GM12878 (cell line): ENCODE data around the gene KRTAP10-3. TPM values are rescaled to one million over a fixed set of nuclear protein-coding genes. Genes with fewer than 3 reads are reported as not detected.

Experiments used
- ATAC-seq: fragments of 200-7000 bp; cut with Tn5 transposase; 3 replicates; pipeline ENCODE4 v1.9.1; 2020; ENCODE audit warnings: mild to moderate bottlenecking, moderate library complexity
- BruUV-seq: library from RNA; stranded (reverse); fragments of 400-500 nt; replicated peaks from 2 replicates; lab custom pipeline; 2021; lab: Mats Ljungman, UMichigan
- CTCF ChIA-PET: fragments of 300-600 bp; sonication (Branson Sonifier 250); formaldehyde crosslinking; extraction: SDS; loops from one replicate; lab custom pipeline; 2021; ENCODE audit warnings: inconsistent platforms; lab: Yijun Ruan, JAX
- POLR2A ChIA-PET: fragments of 350-600 bp; formaldehyde crosslinking; extraction: SDS; loops from one replicate; lab custom pipeline; 2021; ENCODE audit warnings: inconsistent platforms; lab: Charles Lee
- RAD21 ChIA-PET: fragments of 300-600 bp; sonication (Branson Sonifier 250); formaldehyde crosslinking; loops from one replicate; lab custom pipeline; 2023; ENCODE audit warnings: antibody characterized with exemption; ENCODE audit not compliant: unreplicated experiment; lab: Charles Lee
- SMC1A ChIA-PET: fragments of 300-600 bp; sonication (Branson Sonifier 250); formaldehyde crosslinking; loops from one replicate; lab custom pipeline; 2023; ENCODE audit not compliant: unreplicated experiment, uncharacterized antibody; lab: Charles Lee
- DNase-seq: peaks from one replicate; pipeline ENCODE4 v3.0.0-alpha.2; 2011; ENCODE audit warnings: low read depth, low spot score
- FAIRE-seq: peaks from 3 replicates; lab custom pipeline; 2011; peaks lifted over from hg19 to GRCh38; lab: Jason Lieb, UNC
- H2AFZ ChIP-seq: 2 replicates; pipeline ENCODE4 v1.6.0; 2011; ENCODE audit warnings: low read depth, low read length, control low read depth; ENCODE audit not compliant: control insufficient read depth
- H3K27ac ChIP-seq: 2 replicates; pipeline ENCODE4 v1.5.1; 2011; ENCODE audit warnings: control low read depth; ENCODE audit not compliant: control insufficient read depth, insufficient read depth
- H3K27me3 ChIP-seq, 2 experiments: replicated peaks in 1 of 2; 2 replicates each; pipeline versions ENCODE4 v1.6.0 to v1.6.1; 2011; ENCODE audit warnings: low read length in 1 of 2; ENCODE audit not compliant: control insufficient read depth in 2 of 2, insufficient read depth in 2 of 2
- H3K36me3 ChIP-seq, 2 experiments: 2 replicates each; pipeline ENCODE4 v1.5.1; 2011; ENCODE audit warnings: low read length in 1 of 2; ENCODE audit not compliant: control insufficient read depth in 2 of 2, insufficient read depth in 2 of 2
- H3K4me1 ChIP-seq: 2 replicates; pipeline ENCODE4 v1.6.1; 2011; ENCODE audit warnings: mild to moderate bottlenecking, low read length, moderate library complexity, mixed read lengths; ENCODE audit not compliant: control insufficient read depth, insufficient read depth
- H3K4me2 ChIP-seq: 2 replicates; pipeline ENCODE4 v1.6.0; 2011; ENCODE audit warnings: control low read depth; ENCODE audit not compliant: control insufficient read depth, insufficient read depth
- H3K4me3 ChIP-seq: fragments of 200-600 bp; sonication (generic); 2 replicates; pipeline ENCODE4 v1.5.1; 2016
- H3K79me2 ChIP-seq: 2 replicates; pipeline ENCODE4 v1.6.0; 2011; ENCODE audit warnings: low read length; ENCODE audit not compliant: control insufficient read depth, insufficient read depth
- H3K9ac ChIP-seq: 2 replicates; pipeline ENCODE4 v1.8.0; 2011; ENCODE audit warnings: low read length, control low read depth, mixed read lengths; ENCODE audit not compliant: control insufficient read depth, insufficient read depth
- H3K9me3 ChIP-seq: replicated peaks from 3 replicates; pipeline ENCODE4 v1.5.1; 2011; ENCODE audit warnings: mild to moderate bottlenecking, low read length; ENCODE audit not compliant: control insufficient read depth, insufficient read depth
- H4K20me1 ChIP-seq: 2 replicates; pipeline ENCODE4 v1.6.0; 2011; ENCODE audit not compliant: control insufficient read depth, insufficient read depth
- ASH2L ChIP-seq: fragments of 300-600, 200-600 bp; sonication (generic); IDR thresholded peaks from 2 replicates; pipeline ENCODE4 v1.6.1; 2017; ENCODE audit warnings: low read depth, mild to moderate bottlenecking, borderline replicate concordance
- BCL11A ChIP-seq: IDR thresholded peaks from 2 replicates; pipeline ENCODE4 v1.6.1; 2011; ENCODE audit warnings: low read depth, low read length
- HSF1 ChIP-seq: fragments of 150-350 bp; IDR thresholded peaks from 2 replicates; pipeline ENCODE4 v1.6.1; 2014; ENCODE audit warnings: mild to moderate bottlenecking, low read depth, low read length
- IRF3 ChIP-seq: fragments of 450-650 bp; IDR thresholded peaks from 2 replicates; pipeline ENCODE4 v1.6.1; 2014; ENCODE audit warnings: mild to moderate bottlenecking
- NRF1 ChIP-seq: conservative IDR thresholded peaks from 2 replicates; pipeline ENCODE4 v1.6.1; 2011; ENCODE audit warnings: mild to moderate bottlenecking, low read depth, low read length, improper control_type of control experiment
- RCOR1 ChIP-seq: conservative IDR thresholded peaks from 2 replicates; pipeline ENCODE4 v1.6.1; 2012; ENCODE audit warnings: low read depth, low read length, improper control_type of control experiment
- TAF1 ChIP-seq: IDR thresholded peaks from 2 replicates; pipeline ENCODE4 v1.6.1; 2011; ENCODE audit warnings: mild to moderate bottlenecking, low read depth, low read length, borderline replicate concordance
- TCF3 ChIP-seq: IDR thresholded peaks from 2 replicates; pipeline ENCODE4 v1.6.1; 2012; ENCODE audit warnings: low read depth, mild to moderate bottlenecking, low read length, borderline replicate concordance; ENCODE audit not compliant: insufficient read depth
- WGBS: methylation state at CpG from one replicate; pipeline ENCODE4 v1.1.6; 2016; ENCODE audit warnings: low lambda C conversion rate; ENCODE audit not compliant: insufficient replicate concordance, insufficient coverage; ENCODE audit errors: missing lambda C conversion rate; 5-methylcytosine and 5-hydroxymethylcytosine counted together
- in situ Hi-C: fragments of 300-500 bp; cut with MboI; formaldehyde crosslinking; loops from 9 replicates; pipeline ENCODE4 v1.14.3; 2018; ENCODE audit warnings: mixed read lengths
- intact Hi-C: fragments of 100-400 bp; cut with micrococcal nuclease; formaldehyde crosslinking; loops from one replicate; pipeline ENCODE4 v1.14.2; 2022; ENCODE audit not compliant: unreplicated experiment
- polyA plus RNA-seq, 11 experiments: library from polyadenylated mRNA; depleted of rRNA in 4 of 11; unstranded in 6 of 11; stranded (reverse) in 5 of 11; fragments of >200 nt; fragmentation: Nextera tagmentation in 4 of 11; fragmentation: Illumina TruSeq in 1 of 11; extraction: Ambion mirVana in 4 of 11; extraction: Trizol in 1 of 11; gene quantifications; 1 replicate in 1 of 11; 2 replicates in 10 of 11; pipeline versions ENCODE4 v1.2.1 to v1.2.3, GENCODE V29; 2011 to 2016; ENCODE audit warnings: inconsistent platforms in 2 of 11, missing spikeins in 2 of 11, low read depth in 1 of 11
- total RNA-seq, 4 experiments: library from RNA; depleted of rRNA in 3 of 4; stranded (reverse); fragments of >200 nt in 3 of 4; fragmentation: Illumina TruSeq in 1 of 4; extraction: Trizol in 1 of 4; gene quantifications; 2 replicates each; pipeline versions ENCODE4 v1.2.1 to v1.2.3, GENCODE V29; 2013 to 2021
- TF ChIP-seq, protein P1 (sequence below): IDR thresholded peaks from 2 replicates; pipeline ENCODE4 v1.6.1; 2012; ENCODE audit warnings: low read depth, low read length, improper control_type of control experiment

Gene KRTAP10-3
- total and polyA plus RNA-seq, 10 of the 15 experiments (the other 5 are each of a cell fraction or from before 2014, with no cell fraction given): not detected

- BruUV-seq: no TSS peak
- Histone ChIP-seq H3K36me3 (no peaks in the 10 kb centered on the region), H3K4me3 (no peak overlapping the region), H4K20me1 (no peaks in the 10 kb centered on the region), H3K79me2 (no peaks in the 10 kb centered on the region), H3K9me3 (no peaks in the 10 kb centered on the region), H3K27me3 (no peaks in the 10 kb centered on the region), H3K4me1 (no peaks in the 10 kb centered on the region), H3K9ac (no peak overlapping the region), H3K27ac (no peak overlapping the region), H2AFZ (no peak overlapping the region), H3K4me2 (no peak overlapping the region)
- ChIA-PET CTCF (no interaction called here), POLR2A (no interaction called here), RAD21 (no interaction called here), SMC1A (no interaction called here)
- TF ChIP-seq NRF1: no peak
- TF ChIP-seq ASH2L: no peak
- no peak for TF ChIP-seq BCL11A
- TF ChIP-seq TCF3: no peak
- TF ChIP-seq TAF1: no peak
- TF ChIP-seq HSF1: no peak
- no peak for TF ChIP-seq RCOR1
- TF ChIP-seq, protein P1, sequence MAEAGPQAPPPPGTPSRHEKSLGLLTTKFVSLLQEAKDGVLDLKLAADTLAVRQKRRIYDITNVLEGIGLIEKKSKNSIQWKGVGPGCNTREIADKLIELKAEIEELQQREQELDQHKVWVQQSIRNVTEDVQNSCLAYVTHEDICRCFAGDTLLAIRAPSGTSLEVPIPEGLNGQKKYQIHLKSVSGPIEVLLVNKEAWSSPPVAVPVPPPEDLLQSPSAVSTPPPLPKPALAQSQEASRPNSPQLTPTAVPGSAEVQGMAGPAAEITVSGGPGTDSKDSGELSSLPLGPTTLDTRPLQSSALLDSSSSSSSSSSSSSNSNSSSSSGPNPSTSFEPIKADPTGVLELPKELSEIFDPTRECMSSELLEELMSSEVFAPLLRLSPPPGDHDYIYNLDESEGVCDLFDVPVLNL: no peak
- no peak for TF ChIP-seq IRF3
- no peak for DNase-seq
- intact Hi-C loops: no loop called here
- 32% methylated on average over 2 of the region's 2 CpGs for WGBS
- in situ Hi-C loops: no loop called here
- no peak for ATAC-seq
- FAIRE-seq: no peak
Measured at GRCh38 chr21:44589094-44589493, 30.5 kb upstream of the KRTAP10-3 start.
